ENCODE data around the gene FZD8.

The FZD8 gene

DNA sequence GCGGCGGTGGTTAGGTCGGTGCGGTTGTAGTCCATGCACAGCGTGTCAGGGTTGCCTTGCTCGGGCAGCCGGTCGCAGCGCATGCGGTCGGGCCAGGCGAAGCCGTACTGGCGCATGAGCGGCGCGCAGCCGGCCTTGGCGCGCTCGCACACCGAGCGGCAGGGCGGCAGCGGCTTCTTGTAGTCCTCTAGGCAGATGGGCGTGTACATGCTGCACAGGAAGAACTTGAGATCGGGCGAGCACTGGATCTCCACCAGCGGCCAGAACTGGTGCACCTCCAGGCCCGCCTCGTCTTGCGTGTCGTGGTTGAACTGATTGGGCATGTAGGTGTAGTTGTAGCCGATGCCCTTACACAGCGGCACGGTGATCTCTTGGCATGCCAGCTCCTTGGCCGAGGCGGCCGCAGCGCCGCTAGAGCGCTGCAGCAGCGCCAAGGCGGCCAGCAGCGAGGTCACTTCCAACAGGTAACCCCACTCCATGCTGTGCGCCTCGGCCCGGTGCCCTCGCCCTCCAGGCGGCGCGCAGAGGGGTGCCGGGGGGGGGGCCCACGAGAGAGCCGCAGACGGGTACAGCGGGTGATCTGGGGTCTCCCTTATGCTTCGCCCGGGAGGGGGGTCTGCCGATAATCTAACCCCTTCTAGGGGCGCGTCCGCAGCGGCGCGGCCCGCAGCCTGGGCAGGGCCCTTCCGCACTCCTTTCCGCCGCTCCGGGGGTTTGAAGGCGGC lies 983 bp downstream of the FZD8 start:
- peak; percentile 49 for DNase-seq

GRCh38 chr10:35640474-35640873 lies 1.6 kb downstream of the FZD8 start:
- DNase-seq, result peak; percentile 47

GRCh38 chr10:35639728-35640401 lies 2.2 kb downstream of the FZD8 start:
- no peak for DNase-seq

DNA sequence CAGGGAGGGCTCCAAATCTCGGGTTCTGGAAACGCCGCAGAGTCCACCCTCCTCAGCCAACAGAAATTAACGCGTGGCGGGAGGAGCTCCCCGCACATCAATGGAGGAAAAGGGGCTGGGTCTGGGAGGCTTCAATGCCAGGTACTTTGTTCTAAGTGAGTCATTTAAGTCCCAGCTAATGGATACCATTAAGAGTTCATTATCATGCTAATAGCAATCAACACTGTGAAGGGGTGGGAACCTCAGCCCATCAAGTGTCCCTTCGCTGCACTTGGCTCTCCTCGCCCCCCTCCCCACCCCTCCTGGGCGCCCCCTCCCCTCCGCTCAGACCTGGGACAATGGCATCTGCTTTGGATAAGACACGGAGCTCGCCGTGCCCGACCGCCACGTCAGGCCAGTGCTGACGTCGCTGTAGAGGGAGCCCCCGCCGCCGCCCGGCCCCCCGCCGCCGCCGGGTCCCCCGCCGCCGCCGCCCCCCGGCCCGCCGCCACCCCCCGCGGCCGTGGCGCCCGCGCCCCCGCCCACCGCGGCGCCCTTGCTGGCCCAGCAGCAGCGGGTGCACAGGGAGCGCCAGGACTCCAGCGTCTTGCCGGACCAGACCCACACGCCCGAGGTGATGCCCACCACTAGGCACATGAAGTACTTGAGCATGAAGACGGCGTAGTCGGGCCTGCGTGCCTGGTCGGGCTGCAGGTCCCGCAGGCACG lies 2.9 kb downstream of the FZD8 start:
- no peak for DNase-seq

- no peak for DNase-seq
Measured at GRCh38 chr10:35638101-35638500, 4.0 kb downstream of the FZD8 start.

GRCh38 chr10:35637462-35637861 lies 4.6 kb downstream of the FZD8 start:
- no peak for DNase-seq

DNA sequence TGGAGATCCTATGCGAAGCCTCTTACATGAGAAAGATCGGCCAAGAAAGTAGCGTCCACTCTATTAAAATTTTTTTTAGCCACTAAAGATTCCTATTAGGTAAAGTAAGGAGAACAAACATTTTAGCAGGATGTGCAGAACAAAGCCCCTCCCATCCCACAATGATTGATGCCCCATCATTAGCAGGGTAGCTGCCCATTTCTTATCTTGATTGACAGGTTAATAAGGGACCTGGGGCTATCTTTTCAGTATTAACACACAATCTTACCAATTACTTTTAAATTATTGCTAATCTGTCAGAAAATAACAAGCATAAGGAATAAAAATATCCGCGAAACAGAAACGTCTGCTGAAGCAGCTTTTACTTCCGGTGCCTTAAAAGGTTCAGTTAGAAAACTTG lies 5.1 kb downstream of the FZD8 start:
- DNase-seq, result no peak

DNA sequence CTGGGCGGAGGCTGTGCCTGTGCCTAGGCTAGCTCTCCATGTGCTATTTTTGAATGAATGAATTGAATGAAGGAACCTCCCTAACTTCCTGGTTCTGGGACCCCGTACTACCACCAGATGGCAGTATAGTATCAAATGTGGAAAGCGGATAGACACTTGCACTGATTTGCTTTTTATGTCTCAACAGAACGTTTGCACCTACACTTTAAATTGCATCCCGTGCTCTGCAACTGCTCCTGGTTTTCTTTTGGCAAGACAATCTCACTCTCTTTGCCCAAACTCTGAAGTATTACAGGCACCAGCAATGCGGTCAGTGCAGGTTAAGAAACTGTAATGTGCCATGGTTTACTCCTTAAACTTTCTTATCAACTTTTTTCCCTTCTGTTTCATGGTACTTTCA lies 6.5 kb downstream of the FZD8 start:
- peak; percentile 58 for DNase-seq

GRCh38 chr10:35633006-35633980 lies 8.8 kb downstream of the FZD8 start:
- DNase-seq, result no peak

- no peak for DNase-seq
Measured at GRCh38 chr10:35632027-35632426, 10.1 kb downstream of the FZD8 start.

- no peak for DNase-seq
Measured at GRCh38 chr10:35631404-35631803, 10.7 kb downstream of the FZD8 start.

- no peak for DNase-seq
Measured at GRCh38 chr10:35626971-35627507, 15.1 kb downstream of the FZD8 start.

- no peak for DNase-seq
Measured at GRCh38 chr10:35614312-35614711, 27.8 kb downstream of the FZD8 start.

DNA sequence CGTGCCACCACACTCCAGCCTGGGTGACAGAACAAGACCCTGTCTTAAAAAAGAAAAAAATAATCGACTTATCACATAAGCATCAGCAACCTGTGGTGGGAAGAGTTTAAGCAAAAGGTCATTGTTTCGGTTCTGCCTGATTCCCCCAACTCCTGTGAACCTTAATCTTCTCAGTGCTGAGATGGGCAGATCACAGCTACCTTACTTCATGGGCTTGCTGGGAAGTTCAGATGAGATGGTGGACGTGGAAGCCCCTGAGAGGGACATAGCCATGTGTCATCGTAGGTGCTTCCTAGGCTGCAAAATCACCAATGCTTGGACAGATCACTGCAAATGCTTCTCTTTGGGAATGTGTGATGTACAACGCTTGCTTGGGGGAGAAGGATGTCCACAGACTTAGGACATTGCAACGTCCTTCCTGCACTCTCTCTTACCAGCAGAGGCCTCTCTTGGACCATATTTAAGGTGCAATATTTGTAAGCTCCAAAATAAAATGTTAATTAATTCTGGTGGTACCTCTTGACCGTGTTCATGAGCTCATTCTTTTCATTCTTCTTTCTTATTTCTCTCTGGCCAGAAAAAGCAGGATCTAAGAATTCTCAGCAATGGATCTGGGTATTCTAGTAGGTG lies 28.4 kb downstream of the FZD8 start:
- DNase-seq, result no peak

DNA sequence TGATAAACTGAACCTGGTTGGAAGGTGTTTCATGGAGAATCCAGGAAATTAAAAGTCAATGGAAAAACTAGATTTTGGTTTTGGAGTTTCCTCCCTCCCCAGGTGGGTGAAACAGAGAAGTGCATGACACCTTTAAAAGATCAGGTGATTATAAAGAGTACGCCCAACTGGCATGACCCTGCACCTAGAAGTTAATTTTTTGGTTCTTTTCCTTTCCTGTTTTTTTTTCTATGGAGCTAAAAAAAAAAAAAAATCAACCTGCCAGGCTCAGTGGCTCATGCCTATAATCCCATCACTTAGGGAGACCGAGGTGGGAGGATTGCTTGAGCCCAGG lies 29.0 kb downstream of the FZD8 start:
- no peak for DNase-seq

GRCh38 chr10:35612385-35613106 lies 29.6 kb downstream of the FZD8 start:
- DNase-seq, result no peak

DNA sequence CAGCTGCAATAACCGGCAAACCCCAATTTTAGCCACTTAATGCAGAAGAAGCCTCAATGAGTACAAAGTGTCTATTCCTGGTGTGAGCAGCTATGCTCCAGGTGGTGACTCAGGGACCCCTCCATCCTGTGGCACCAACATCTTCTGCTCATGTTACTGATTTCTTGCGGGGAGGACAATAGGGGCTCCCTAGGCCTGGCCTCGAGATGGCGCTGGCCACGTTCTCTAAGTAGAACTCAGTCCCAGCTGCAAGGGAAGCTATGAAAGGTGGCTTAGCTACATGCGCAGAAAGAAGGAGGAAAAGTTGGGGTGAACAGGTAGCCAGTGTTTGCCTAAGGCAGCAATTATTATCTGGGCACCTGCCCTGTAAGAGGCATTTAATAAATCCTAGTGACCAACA lies 30.3 kb downstream of the FZD8 start:
- no peak for DNase-seq

- no peak for DNase-seq
Measured at GRCh38 chr10:35608328-35608672, 33.8 kb downstream of the FZD8 start.

GRCh38 chr10:35607475-35608327 lies 34.4 kb downstream of the FZD8 start:
- DNase-seq, result no peak

DNA sequence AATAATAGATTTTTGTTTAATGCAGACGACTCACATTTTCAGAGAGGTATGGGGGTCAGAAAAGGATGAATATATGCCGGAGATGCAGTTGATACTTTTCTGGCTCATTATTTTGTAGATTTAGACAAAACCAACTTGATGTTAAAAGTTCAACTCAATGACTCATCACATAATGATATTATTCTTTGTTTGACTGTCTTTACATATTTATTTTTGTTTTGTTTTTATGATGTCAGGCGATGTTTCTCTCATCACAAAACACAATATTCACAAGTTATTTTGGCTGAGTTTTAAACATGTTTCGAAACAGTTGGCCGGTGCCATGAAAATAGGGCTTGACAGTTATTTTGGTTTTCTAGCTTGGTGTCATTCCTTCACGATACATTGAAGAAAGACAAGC lies 35.7 kb downstream of the FZD8 start:
- DNase-seq, result no peak

DNA sequence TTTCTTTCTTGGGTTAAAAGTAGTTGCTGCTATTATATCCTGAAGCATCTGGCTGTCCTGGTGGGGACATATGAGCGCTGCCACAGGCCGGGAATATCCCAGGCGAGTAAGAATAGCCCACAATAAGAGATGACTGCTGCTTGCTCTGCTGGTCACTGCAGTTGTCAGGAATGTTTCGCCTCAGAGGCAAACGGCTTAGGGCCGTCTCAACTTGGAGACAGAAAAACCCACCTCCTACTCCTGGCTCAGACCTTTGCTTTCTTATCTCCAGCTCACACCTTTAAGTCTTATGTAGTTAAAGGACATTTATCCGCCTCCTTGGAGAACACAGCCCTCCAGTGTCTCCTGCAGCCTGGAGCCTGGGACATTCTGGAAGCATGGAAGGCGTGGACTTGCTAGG lies 36.9 kb downstream of the FZD8 start, which contains the start of gene GJD4:
Gene GJD4, plus strand, starts transcription at position 151 of the 400 bp plus-strand sequence. Its CDS starts 227 bp downstream, at position 378.
- no peak for DNase-seq

Data from inflammatory macrophage treated with lipopolysaccharide for 4 hours (primary cell).